Measurements from ENCODE around the gene HEY2. TPM values are rescaled to one million over a fixed set of nuclear protein-coding genes. Genes with fewer than 3 reads are reported as not detected.
"Not testable (repeated sequence)": the region's sequence is repeated elsewhere in the genome, so short reads cannot be mapped to it uniquely, and the experiment has no call there.

HEY2 gene
- under 0.01 TPM in 1 of 2 replicates, not detected in the other for total RNA-seq

DNA sequence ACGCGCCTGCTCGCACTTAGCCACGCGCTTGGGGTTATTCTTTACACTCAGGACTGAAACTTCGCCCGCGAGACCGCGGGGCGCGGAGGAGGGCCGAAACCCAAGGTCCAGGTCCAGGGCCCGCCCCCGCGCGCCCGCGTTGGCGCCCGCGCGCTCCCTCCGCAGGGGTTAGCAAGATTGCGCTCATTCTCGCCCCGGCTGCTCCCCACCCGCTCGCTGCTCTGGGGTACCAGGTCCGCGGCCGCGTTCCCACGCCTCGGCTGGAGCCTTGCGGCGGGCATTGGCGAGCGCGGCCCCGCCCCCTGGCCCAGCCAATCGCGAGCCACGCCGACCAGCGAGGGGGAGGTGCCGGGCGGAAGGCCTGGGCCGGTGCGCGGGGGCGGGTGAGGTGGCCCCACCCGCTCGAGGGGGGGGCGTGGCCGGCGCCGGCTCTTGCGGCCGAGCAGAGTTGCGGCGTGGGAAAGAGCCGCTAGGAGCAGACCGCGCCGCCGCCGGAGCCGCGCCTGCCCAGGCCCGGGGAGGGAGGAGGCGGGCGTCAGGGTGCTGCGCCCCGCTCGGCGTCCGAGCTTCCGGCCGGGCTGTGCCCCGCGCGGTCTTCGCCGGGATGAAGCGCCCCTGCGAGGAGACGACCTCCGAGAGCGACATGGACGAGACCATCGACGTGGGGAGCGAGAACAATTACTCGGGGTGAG is at the start of gene HEY2:
Gene HEY2, plus strand, starts transcription at position 460 of the 692 bp plus-strand sequence. Its CDS starts 145 bp downstream, at position 605.
- DNase-seq (ENCODE audit: low read depth in 2 of 2), result peak; percentile 45 to 96

DNA sequence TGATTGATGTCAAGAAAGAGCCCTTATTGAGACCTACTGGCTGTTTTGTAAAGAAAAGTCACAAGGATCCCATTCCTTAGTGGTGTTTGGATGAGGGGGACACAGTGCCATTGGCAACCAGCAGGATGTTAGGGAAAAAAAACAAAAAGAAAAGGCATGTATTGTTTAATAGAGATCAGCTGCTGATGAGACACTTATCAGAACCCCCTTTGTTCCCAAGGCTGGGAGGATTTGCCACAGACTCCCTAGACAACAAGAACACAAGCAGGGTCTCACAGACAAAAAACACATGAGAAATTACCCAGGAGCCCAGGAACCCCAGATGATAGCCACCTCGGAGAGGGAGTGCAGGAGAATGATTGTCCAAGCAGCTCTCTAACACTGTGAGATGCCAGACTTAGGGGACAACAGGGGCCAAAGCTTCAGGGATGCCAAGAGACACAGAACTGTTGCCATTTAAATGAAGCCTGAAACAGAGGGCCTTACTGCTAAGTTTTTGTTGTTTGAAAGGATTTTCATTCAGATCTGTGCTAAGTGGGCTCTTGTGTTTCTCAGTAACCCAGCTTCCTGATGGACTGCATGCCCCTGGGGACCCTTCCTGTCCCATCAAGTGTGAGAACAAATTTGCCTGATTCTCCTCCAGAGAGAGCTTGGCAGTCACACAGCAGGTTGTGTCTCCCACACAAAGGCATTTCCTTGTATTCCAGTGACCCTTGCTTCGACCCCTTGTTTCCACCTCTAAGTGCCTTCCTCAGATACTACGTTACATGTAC is 48.7 kb upstream of the HEY2 start:
- DNase-seq (ENCODE audit: low read depth in 2 of 2), result no peak

DNA sequence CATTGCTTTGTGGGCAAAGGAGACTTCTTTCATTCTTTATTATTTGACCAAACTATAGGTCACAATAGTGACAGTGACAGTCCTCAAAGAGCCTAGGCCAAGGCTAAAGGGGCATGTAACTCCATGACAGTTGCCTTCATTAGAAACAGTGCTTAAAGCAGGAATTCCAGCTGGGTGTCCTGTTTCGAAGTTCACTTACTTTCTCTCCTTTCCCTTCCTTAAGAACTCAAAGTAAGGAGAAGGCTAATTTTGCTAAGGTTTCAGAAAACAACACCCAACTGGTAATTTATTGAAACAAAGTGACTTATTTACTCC is 48.1 kb upstream of the HEY2 start:
- DNase-seq (ENCODE audit: low read depth in 2 of 2), result no peak

DNA sequence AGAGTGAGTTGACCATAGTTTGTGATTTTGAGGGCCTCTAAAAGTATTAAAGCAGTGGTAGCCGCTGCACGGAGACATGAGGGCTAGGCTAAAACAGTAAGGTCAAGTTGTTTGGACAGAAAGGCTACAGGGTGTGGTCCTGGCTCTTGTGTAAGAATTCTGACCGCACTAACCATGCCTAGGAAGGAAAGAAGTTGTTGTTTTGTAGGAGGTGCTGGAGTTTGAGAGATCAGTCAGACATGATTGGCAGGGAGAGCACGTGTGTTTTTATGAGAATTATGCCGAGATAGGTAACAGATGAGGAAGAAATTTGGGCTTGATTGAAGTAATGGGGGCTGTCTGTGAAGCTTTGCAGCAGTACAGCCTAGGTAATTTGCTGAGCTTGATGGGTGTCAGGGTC is 45.5 kb upstream of the HEY2 start:
- DNase-seq (ENCODE audit: low read depth in 2 of 2), result not testable (repeated sequence)

DNA sequence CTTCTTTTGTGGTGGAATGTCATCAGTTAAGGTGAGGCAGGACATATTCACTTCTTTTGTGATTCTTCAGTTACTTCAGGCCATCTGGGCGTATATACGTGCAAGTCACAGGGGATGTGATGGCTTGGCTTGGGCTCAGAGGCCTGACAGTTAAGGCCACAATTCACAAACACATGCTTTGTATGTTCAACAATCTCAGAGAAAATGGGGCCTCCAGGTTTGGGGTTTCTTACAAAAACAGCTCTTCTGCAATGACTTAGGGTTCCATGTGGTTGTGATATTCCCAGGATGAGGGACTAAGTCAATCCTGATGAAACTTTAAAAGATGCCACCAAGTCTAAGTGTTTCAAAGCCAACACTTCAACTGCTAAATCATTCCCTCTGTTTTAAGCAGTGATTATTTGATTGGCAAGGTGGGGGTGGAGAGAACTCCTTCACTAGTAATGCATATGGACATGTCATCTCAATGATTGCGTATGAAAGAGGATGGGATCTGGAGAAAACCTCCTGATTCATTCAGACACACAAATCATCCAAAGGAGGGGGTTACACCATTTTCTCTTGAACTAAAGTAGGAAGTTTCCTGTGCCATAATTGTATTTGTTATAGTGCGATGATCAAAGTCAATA is 41.7 kb upstream of the HEY2 start:
- no peak for DNase-seq (ENCODE audit: low read depth in 2 of 2)

DNA sequence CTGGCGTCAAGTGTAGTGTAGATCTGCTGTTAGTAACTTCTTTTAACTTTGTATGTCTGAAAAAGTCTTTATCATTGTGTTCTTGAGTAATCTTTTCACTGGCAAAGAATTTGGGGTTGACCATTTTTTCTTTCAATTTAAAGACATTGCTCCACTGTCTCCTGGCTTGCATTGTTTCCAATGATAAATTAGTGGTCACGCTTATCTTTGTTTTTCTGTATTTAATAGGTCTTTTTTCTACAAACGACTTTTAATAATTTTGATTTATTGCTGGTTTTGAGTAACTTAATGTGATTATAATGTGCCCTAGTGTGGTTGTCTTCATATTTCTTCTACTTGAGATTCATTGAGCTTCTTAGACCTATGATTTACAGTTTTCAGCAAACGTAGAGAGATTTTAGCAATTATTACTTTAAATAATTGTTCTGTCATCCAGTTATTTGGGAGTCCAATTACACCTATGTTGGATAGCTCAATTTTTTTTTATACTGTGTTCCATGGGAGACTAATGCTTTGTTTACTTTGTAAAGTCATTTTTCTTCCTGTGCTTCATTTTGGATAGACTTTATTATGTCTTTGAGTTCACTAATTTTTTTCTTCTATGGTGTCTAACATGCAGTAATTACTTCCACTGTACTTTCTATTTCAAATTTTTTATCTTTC is 38.3 kb upstream of the HEY2 start:
- DNase-seq (ENCODE audit: low read depth in 2 of 2), result no peak

DNA sequence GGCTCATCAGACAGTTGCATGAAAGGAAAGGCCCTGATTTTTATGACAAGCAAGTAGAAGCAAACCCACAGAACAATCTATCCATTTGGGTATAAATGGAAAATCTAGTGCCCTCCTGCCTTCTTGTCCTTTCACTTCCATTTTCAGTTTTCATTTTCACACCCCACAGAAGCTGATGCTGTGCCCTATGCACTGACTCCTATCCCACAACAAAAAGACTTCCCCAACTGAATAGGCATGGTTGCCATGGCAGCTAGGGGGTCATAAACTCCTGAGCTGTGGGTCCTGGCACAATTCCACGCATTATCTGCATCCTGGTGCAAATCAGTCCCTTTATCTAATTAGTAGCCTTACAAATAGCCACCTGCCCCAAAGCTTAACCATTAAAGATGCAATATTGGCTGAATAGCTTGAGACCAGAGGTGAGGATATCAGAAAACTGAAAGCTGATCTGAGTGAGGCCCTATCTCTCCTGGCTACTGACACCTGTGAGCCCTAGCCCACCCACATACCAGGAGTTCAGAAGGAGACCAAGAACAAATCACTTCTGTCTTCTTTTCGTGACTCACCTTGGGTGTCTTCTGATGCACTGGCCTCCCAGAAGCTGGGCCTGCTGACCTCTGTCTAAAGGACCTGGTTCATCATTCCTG is 34.9 kb upstream of the HEY2 start:
- no peak for DNase-seq (ENCODE audit: low read depth in 2 of 2)

DNA sequence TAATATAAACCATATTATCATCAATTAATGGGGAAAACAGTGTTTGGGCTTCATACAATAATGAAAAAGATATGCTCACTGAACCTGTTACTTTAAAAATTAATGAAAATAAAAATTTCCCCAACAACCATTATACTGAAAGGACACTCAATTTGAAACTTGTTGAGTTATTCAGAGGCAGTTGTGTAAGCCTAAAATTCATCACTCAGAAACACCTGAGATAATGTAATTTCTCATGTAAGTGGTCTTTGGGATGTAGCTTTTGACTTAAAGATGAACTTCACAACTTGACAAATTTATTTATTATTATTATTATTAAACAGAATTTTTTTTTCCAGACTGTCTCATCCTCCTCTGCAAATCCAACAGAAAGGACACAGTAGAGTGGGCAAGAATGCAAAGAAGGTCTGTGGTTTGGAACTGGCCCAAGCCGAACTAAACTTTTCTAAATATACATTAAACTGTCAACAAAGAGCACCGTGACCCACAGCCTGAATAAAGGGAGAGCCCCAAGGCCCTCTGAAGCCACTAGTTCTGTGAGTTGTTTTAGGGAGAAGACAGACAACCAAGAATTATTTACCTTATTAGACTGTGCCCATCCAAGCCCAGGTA is 32.2 kb upstream of the HEY2 start:
- DNase-seq (ENCODE audit: low read depth in 2 of 2), result no peak

DNA sequence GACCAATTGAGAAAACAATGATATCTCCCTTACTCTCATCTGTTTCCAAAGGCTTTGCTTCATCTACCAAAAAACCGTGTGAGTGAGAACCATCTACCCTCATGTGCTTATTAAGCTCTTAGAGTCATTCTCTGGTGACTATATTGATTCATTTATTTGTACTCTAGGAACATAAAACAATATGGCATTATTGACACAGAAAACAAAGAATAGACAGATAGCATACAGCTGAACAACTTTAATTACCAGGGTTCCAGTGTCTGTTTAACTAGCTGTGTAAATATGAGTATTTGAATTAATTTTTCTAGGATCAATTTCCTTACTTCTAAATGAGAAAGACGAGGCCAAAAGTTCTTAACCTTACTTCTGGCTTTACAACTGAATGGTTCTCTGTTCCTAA is 31.3 kb upstream of the HEY2 start:
- no peak for DNase-seq (ENCODE audit: low read depth in 2 of 2)

DNA sequence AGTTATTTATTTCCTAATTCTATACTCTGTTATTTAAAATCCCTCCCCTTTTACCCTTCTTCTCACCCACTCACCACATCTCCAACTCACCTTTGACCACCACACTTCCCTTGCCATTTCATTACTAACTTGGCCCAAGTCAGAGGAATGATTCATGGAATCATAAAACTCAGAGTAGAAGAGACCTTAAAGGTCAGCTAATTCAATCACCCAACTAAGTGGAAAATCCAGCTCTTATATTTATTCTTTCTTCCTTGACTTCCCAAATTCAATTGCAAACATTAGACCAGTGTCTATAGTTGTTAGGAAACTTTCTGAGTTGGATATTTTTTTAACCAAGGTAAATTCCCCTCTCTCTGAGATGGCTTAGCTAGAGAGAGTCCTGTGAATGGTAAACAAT is 26.5 kb upstream of the HEY2 start:
- DNase-seq (ENCODE audit: low read depth in 2 of 2), result peak in 1 of 2 donors; percentile 51

DNA sequence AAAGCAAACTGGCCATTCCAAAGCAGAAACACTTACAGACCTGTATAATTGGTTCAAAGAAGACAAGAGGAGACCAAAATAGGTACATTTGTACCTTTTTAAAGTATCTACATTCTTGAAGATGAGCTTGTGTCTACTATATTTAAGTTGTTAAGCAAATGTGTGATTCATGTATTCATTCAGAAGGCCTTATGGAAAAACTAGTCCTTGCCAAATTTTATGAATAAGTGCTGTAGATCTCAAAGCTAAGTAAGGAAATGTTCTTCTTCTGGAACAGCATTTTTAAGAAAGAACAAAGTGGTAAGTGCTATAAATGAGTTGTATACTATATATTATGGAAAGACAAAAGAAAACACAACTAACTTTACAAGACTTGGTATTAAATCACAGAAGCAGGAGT is 22.2 kb upstream of the HEY2 start:
- DNase-seq (ENCODE audit: low read depth in 2 of 2), result no peak

DNA sequence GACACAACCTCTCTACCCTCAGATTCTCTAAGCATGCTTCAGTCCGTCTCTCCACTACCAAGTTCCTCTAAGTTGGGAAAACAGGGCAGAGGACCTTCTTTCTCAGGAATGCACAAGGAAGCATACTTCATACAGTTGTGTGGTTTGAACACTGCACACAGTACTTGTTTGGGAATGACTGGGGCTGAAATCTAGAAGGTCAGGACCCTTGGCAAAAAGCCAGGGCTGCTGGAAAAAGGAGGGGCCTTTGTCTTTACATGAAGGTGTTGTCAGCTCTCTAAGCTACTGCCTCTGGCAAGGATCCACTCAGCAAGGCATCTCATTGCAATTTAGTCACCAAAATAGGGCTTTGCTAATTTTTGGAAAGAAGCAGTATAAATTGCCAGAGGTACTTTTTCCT is 20.7 kb upstream of the HEY2 start:
- DNase-seq (ENCODE audit: low read depth in 2 of 2), result no peak

DNA sequence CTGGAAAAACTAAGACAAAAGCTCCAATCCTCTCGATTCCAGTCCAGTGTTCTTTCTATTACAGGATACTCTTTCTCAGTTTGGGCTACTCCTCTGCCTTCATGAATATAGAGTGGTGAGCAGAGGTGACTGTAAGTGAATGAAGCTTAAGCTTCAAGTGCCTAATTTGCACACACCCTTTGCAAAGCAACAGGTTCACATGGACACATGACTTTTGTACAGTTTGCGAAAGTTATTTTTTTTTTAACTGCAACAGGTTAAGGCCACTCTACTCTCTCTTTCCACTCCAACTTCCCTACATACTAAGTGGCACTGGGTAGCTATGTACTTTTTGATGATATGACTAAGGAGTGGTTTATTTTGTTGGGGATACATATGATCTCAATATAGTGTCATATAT is 19.4 kb upstream of the HEY2 start:
- no peak for DNase-seq (ENCODE audit: low read depth in 2 of 2)

DNA sequence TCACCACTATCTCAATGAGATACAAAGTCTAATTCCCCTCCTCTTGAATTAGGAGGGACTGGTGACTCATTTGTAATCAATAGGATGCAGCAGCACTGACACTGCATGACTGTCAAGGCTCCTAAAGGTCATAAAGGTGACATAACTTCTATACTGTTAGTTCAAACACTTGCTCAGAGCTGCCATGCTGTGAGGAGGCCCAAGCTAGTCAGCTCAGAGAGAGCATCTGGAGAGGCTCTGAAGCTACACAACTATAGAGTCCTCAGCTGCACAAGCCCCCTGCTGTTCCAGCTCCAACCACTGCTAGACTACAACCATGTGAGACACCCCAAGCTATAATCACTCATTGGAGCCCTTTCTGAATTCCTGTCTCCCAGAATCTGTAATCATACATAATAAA is 17.0 kb upstream of the HEY2 start:
- DNase-seq (ENCODE audit: low read depth in 2 of 2), result no peak

DNA sequence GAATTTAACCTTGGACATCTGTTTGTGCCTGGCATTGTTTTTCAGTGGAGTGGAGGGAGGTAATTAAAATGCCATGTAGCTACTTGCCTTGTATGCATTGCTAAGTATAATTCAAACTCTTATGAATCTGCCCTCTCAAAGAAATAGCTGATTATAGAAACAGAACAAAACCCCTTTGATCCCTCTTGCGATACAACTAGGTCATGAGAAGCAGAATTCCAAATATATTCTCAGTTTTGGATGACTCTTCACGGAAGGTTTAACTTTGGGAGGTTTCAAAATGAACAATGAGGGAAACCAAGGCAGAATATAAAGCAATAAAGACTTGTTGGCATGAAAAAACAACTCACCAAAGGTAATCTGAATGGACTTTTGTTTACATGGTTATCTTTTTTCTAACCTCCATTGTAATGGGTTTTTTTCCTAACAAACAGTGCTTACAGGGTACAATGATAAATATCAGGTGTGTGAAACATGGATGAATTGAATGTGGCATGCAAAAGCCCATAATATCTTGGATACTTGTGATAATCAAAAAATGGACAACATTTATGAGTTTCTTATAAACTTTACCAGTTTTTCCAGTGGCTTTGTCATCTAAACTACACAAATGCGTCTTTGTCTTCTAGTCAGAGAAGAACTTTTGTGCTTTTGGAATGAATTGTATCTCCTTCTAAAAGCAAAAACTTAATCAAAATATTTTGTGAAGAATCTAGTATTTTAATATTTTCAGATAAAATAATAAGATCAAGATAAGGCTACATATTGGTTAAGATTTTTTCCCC is 15.7 kb upstream of the HEY2 start:
- DNase-seq (ENCODE audit: low read depth in 2 of 2), result no peak

DNA sequence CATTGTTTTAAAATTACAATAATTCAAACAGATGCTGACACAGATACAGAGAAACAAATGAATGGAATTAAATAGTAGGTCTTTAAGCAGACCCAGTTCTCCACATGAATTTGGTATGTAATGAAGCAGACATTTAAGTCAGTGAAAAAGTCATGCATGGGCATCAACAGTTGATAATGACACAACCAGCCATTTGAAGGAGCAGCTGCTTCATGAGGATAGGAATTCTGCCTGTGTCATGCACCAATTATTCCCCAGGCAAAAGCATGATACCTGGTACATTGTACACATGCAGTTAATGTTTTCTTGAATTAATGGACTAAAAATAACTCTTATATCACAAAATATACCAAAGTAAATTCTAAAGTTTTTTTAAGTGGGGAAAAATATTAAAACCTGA is 11.2 kb upstream of the HEY2 start:
- DNase-seq (ENCODE audit: low read depth in 2 of 2), result no peak

DNA sequence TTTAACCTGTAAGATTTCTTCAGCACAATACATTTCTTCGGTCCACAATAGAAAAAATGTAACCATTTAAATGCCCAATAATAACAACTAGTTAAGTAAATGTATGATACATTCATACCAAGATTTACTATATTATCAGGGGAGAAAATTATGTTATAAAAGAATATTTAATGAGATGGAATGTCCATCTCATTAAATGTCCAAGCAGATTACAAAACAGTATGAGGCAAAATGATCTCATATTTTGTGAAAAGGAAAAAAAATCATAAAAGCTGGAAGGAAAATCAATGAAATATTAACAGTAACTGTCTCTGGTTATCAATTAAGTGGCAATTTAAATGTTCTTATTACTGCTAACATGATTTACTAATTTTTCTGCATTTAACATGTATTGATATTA is 10.1 kb upstream of the HEY2 start:
- no peak for DNase-seq (ENCODE audit: low read depth in 2 of 2)

DNA sequence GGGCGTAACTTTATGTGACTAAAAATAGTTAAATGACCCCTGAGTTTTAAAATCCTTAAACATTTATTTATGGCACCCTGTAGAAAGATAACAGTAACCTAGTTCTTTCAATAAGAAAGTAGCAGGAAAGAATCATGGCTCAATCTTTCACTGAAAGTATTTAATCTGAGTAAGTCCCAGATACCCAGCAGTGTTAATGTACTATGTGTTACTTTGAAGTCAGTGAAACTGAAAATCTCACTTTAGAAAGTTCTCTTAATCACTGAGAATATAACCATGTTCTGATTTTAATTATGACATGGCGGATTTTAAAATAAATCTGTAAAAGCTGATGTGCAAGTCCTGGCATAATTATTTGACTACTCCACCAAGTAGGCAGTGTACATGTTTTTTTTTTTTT is 8.1 kb upstream of the HEY2 start:
- DNase-seq (ENCODE audit: low read depth in 2 of 2), result no peak

DNA sequence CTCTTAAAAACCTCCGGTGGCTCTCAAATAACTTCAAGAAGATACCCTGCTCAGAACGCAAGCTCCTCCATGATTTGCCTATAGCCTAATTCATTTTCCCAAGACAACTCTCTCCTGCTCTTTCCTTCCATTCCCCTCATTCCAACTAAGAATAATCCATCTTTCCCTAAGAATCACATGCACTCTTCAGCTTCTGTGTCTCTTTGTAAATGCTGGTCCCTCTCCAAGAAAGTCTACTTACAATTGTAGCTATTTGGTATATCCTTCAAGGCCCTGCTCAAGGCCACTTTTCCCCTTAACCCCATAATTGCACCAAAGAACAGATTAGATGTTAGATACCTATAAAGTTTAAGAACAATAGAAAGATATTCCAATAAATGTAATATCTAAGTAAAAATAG is 7.4 kb upstream of the HEY2 start:
- no peak for DNase-seq (ENCODE audit: low read depth in 2 of 2)

DNA sequence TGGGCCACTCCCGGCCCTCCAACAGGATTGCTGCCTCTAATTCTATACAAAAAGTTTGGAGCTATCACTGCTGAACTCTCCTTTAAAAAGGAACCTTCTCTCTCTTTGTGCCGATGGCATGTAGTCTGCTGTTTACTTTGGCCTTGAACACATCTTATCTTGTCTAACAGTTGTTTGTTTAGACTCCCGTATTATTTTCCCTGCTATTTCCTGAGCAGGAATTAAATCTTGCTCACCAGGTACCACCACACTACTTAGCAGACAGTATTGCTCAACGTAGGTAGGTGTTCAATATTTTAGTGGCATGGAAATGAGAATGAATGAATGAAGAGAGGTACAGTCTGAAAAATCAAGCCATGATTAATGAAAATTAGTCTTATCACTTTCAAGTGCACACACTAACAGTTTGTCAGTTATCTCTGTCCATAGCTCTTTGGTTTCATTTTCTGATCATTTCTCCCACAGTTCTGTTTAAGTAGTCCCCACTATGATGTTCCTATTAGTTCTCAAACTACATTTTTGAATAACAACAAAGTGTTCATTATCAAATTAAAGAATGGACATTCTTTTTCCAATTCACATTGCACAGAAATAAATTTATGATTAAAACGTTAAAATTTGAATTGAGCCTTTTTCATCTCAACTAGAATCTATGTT is 6.8 kb upstream of the HEY2 start:
- peak in 1 of 2 donors; percentile 71 for DNase-seq (ENCODE audit: low read depth in 2 of 2)

All from dermis microvascular lymphatic vessel endothelial cell (primary cell).